ENCODE data around the gene MAGI2. TPM values are rescaled to one million over a fixed set of nuclear protein-coding genes. Genes with fewer than 3 reads are reported as not detected.
"Not testable (repeated sequence)": the region's sequence is repeated elsewhere in the genome, so short reads cannot be mapped to it uniquely, and the experiment has no call there.

Gene MAGI2
- total RNA-seq, 2 donors from 2014 or later = 0.05 to 0.09 TPM

DNA sequence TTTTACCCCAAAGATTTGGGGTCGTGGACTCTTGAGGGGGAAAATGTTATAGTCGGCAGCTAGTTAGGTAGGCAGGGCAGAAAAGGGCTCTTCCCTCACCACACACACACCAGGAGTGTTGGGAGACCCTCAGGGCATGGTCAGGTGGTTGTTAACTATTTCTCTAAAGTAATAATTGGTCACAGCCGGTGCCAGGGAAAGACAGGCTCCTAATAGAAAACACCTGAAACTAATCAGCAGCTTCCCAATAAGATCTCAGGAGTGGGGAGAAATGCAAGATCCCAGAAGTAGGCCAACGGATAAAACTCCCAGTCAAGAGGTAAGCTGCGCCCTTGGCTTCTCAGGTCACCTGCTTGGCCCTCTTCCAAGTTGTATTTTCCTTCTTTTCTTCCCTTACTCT is 1441.8 kb downstream of the MAGI2 start:
- Mint-ChIP-seq H3K9me3 (no peaks in the 10 kb centered on the region), H3K4me1 (no peaks in the 10 kb centered on the region), H3K4me3 (no peak overlapping the region), H3K27me3 (peaks cover 3% of the 10 kb centered on the region), H3K27ac (no peak overlapping the region), H3K36me3 (ENCODE audit: low read depth) (no peaks in the 10 kb centered on the region)
- no peak for ATAC-seq (replicated peaks)

DNA sequence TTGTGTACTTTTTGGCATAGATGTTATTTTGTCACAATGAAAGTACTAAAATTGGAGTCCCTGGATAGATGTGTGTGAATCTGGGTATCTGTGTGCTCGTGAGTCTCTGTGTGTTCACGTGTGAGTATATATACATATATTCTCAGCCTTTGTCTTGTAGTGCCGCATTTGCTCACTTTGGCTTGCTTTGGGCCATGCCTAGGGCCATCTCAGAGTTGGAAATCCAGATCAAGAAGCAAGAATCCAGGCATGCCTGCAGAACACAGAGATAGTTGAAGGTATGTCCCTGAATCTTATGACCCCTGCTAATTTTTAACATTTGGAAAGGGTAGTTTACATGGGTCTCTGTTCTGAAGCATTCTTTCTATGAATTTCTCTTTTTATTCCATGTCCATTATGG is 1446.2 kb downstream of the MAGI2 start:
- Mint-ChIP-seq H3K27me3 (peaks cover under 1% of the 10 kb centered on the region), H3K27ac (no peak overlapping the region), H3K4me1 (no peaks in the 10 kb centered on the region), H3K4me3 (no peak overlapping the region), H3K9me3 (no peaks in the 10 kb centered on the region), H3K36me3 (ENCODE audit: low read depth) (no peaks in the 10 kb centered on the region)
- ATAC-seq (replicated peaks) = no peak

DNA sequence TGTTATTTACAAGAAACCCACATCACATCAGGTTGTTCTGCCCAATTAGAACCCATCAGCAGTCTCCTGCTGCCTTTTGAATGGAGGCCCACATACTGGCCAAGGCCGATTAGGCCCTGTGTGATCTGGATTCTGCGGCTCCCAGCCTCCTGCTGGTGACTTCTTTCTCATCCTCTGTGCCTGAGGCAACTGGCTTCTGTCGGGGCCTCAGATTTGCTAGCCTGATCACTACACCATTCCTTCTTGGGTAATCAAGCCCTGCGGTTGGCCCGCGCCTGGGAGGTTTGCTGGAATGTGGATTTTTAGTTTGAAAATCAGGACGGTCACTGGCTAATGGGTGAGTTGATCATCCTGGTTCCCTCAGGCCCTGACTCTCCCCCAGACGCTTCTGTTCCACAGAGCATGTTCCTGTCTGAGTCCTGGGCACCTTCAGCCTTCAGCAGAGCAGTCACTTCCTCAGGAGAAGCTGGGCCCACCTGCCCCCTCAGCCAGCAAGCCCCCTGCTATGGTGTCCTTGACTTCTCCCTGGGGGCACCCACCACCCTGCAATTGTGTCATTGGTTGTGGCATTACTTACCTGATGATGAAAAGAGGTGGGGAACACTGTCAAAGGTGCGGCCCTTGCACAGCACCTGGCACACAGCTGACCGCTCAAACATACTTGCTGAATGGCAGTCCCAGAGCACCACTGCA is 1447.3 kb downstream of the MAGI2 start:
- H3K27ac Mint-ChIP-seq = no peak overlapping the region
- H3K27me3 Mint-ChIP-seq = no peaks in the 10 kb centered on the region
- no peaks in the 10 kb centered on the region for H3K36me3 Mint-ChIP-seq (ENCODE audit: low read depth)
- no peak overlapping the region for H3K4me3 Mint-ChIP-seq
- H3K4me1 Mint-ChIP-seq = no peaks in the 10 kb centered on the region
- no peak for ATAC-seq (replicated peaks)
- peaks cover 4% of the 10 kb centered on the region for H3K9me3 Mint-ChIP-seq

DNA sequence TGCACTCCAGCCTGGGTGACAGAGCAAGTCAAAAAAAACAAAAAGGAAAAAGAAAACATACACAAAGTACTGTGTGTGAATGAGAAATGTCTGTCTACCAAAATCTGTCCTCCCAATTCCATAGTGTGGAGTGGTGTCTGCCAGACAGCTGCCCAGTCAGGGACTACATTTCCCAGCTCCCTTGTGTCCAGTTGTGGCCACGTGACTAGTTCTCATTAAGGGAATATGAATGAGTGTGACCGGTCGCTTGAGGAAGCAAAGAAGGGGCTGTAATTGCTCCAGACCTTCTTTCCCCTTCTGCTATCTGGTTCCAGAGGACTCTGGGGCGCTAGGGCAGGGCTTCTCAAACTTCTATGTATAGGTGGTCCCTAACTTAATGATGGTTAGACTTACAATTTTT is 1450.8 kb downstream of the MAGI2 start:
- H3K27me3 Mint-ChIP-seq = no peaks in the 10 kb centered on the region
- no peak overlapping the region for H3K4me3 Mint-ChIP-seq
- H3K36me3 Mint-ChIP-seq (ENCODE audit: low read depth) = no peaks in the 10 kb centered on the region
- ATAC-seq (replicated peaks) = no peak
- H3K9me3 Mint-ChIP-seq = peaks cover 4% of the 10 kb centered on the region
- H3K27ac Mint-ChIP-seq = no peak overlapping the region
- H3K4me1 Mint-ChIP-seq = no peaks in the 10 kb centered on the region

DNA sequence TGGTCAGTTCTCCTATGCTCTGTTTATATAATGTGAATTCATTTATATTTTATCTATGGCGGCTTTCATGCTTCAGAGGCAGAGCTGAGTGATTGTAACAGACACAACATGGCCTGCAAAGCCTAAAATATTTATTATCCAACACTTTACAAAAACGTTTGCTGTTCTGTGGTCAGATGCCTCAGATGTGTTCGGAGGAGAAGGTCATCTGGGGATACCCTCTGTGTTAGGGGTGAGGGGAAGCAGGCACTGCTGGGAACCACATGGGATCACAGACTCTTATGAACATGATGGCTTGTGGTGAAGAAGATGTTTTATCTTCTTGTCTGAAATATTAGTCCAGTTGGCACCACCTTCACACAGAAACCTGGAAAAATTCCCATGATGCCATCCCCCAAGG is 1451.4 kb downstream of the MAGI2 start:
- no peaks in the 10 kb centered on the region for H3K4me1 Mint-ChIP-seq
- no peaks in the 10 kb centered on the region for H3K36me3 Mint-ChIP-seq (ENCODE audit: low read depth)
- no peak overlapping the region for H3K27ac Mint-ChIP-seq
- no peak for ATAC-seq (replicated peaks)
- H3K9me3 Mint-ChIP-seq = peaks cover 4% of the 10 kb centered on the region
- H3K4me3 Mint-ChIP-seq = no peak overlapping the region
- H3K27me3 Mint-ChIP-seq = no peaks in the 10 kb centered on the region

DNA sequence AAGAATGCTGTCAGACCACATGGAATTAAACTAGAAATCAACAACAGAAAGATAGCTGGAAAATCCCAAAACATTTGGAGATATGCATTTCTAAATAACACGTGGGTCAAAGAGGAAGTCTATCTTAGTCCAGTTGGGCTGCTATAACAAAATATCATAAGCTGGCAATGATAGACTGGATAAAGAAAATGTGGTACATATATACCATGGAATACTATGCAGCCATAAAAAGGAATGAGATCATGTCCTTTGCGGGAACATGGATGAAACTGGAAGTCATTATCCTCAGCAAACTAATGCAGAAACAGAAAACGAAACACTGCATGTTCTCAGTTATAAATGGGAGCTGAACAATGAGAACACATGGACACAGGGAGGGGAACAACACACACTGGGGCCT is 1454.3 kb downstream of the MAGI2 start:
- not testable (repeated sequence) for H3K27ac Mint-ChIP-seq; ATAC-seq (replicated peaks); H3K36me3 Mint-ChIP-seq (ENCODE audit: low read depth); H3K4me3 Mint-ChIP-seq; H3K9me3 Mint-ChIP-seq; H3K4me1 Mint-ChIP-seq; H3K27me3 Mint-ChIP-seq

DNA sequence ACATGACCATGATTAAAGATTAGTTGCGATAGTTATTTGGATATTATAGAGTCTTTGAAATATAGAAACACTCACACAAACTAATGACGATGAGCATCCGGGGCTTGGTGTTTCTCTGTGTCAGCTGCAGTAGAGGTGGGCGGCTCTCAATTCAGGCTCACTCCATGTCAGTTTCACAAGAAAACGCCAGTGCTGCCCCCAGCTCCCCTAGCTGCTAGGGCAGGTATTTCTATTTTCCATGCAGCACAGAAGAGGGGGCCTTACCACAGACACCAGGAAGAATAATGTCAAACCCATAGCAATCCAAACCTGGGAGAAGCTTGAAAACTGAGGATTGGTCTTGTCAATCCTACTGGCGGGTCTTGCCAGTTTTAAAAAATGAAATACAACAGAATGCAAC is 1457.8 kb downstream of the MAGI2 start:
- Mint-ChIP-seq H3K4me3 (no peak overlapping the region), H3K36me3 (ENCODE audit: low read depth) (no peaks in the 10 kb centered on the region), H3K9me3 (no peaks in the 10 kb centered on the region), H3K4me1 (no peaks in the 10 kb centered on the region), H3K27ac (no peak overlapping the region), H3K27me3 (no peaks in the 10 kb centered on the region)
- ATAC-seq (replicated peaks) = no peak

GRCh38 chr7:77993838-77994237 is 1459.6 kb downstream of the MAGI2 start:
- Mint-ChIP-seq H3K36me3 (ENCODE audit: low read depth) (no peaks in the 10 kb centered on the region), H3K27ac (no peak overlapping the region), H3K4me1 (no peaks in the 10 kb centered on the region), H3K9me3 (no peaks in the 10 kb centered on the region), H3K27me3 (no peaks in the 10 kb centered on the region), H3K4me3 (no peak overlapping the region)
- ATAC-seq (replicated peaks) = no peak

DNA sequence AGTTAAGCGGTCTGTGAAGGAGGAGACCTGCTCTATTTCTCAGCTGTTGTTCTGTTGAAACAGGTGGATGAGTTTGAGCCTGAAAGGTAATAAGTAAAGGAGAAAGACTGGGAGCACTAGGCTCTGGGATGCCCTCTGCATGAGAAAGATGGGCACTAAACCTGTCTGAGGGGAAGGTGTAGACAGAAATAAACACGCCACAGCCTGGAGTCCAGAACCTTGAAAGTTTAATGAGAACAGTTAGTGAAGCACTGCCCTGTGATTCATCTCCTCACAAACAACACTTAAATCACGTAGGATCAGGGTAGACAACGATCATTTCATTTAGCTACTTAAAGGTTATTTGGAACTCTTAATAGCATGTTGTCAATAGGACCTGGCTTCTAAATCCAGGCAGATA is 1461.8 kb downstream of the MAGI2 start:
- Mint-ChIP-seq H3K27ac (no peak overlapping the region), H3K4me1 (no peaks in the 10 kb centered on the region), H3K9me3 (no peaks in the 10 kb centered on the region), H3K4me3 (no peak overlapping the region), H3K36me3 (ENCODE audit: low read depth) (no peaks in the 10 kb centered on the region), H3K27me3 (peaks cover 5% of the 10 kb centered on the region)
- no peak for ATAC-seq (replicated peaks)

GRCh38 chr7:77989981-77990566 is 1463.4 kb downstream of the MAGI2 start:
- H3K36me3 Mint-ChIP-seq (ENCODE audit: low read depth) = no peaks in the 10 kb centered on the region
- no peaks in the 10 kb centered on the region for H3K4me1 Mint-ChIP-seq
- H3K9me3 Mint-ChIP-seq = no peaks in the 10 kb centered on the region
- H3K27me3 Mint-ChIP-seq = peaks cover 5% of the 10 kb centered on the region
- ATAC-seq (replicated peaks) = no peak
- no peak overlapping the region for H3K4me3 Mint-ChIP-seq
- no peak overlapping the region for H3K27ac Mint-ChIP-seq

DNA sequence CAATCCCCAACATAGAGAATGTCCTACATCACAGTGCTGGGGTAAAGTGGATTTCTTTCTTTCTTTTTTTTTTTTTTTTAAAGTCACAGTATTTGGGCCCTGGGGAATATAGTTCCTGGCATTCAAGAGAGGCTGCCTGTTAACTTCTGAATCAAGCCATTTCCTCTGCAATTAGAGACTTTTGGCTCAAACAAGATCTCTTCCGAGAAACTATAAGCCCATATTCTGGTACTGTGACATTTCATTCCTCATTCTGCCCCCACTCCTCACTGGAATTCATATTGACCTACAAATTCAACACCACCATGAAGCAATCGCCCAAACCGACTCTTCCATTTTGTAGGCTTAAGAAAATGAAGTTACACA is 1467.5 kb downstream of the MAGI2 start:
- no peak overlapping the region for H3K4me3 Mint-ChIP-seq
- no peaks in the 10 kb centered on the region for H3K9me3 Mint-ChIP-seq
- no peak for ATAC-seq (replicated peaks)
- H3K36me3 Mint-ChIP-seq (ENCODE audit: low read depth) = no peaks in the 10 kb centered on the region
- peaks cover 11% of the 10 kb centered on the region for H3K4me1 Mint-ChIP-seq
- peaks cover 5% of the 10 kb centered on the region for H3K27me3 Mint-ChIP-seq
- H3K27ac Mint-ChIP-seq = no peak overlapping the region

DNA sequence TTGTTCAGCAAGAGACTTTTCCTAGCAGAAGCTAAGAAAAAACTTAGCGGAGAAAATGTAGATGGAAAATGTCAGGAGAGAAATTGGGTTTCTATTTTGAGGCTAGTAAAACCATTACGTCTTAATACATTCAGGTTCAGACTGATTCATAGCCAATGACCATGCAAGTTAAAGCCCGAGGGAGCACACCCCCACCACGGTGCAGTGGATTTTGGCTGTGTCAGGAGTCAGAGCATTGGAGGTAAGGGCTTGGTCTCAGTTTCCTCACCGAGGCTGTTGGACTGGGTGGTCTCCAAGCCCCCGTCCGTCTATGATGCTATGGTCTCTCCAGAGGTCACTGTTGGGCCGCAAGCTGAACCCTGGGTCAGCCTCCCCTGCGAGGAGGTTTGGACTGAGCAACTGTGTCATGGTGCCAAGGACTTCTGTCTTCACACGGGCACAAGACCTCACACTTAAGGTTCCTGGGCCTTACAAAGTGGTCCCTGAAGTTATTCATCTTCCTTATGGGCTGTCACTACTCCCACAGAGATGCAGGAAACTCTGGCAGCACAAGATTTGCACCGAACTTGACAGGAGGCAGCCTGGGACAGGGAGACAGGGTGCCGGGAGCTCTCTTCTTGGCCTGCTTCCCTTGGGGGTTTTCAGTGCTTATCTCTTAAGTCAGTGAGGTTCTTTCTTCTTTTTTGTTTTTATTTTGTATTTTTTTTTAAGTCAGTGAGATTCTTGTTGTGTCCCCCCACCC is 1468.1 kb downstream of the MAGI2 start:
- no peak overlapping the region for H3K27ac Mint-ChIP-seq
- ATAC-seq (replicated peaks) = no peak
- peaks cover 11% of the 10 kb centered on the region for H3K4me1 Mint-ChIP-seq
- peaks cover 5% of the 10 kb centered on the region for H3K27me3 Mint-ChIP-seq
- no peak overlapping the region for H3K4me3 Mint-ChIP-seq
- H3K9me3 Mint-ChIP-seq = no peaks in the 10 kb centered on the region
- H3K36me3 Mint-ChIP-seq (ENCODE audit: low read depth) = no peaks in the 10 kb centered on the region

DNA sequence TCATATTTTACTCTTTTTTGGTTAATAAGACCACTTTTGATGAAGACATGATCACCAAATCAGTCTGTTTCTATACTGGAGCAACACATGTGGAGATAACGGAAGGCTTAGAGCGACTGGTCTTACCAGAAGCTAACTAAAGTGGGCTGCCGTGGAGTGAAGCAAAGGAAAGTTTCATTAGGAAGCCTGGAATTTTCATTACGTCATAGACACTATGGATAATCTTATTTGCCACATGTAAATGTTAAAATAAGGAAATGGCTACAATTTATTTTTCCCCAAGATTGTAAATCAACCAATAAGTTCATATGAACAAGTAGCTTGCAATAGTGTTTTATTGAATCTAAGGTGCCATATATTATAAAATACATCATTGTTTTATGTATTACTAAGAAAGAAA is 1469.5 kb downstream of the MAGI2 start:
- H3K4me3 Mint-ChIP-seq = no peak overlapping the region
- peaks cover 11% of the 10 kb centered on the region for H3K4me1 Mint-ChIP-seq
- H3K9me3 Mint-ChIP-seq = no peaks in the 10 kb centered on the region
- no peaks in the 10 kb centered on the region for H3K36me3 Mint-ChIP-seq (ENCODE audit: low read depth)
- no peak for ATAC-seq (replicated peaks)
- H3K27me3 Mint-ChIP-seq = peaks cover 5% of the 10 kb centered on the region
- no peak overlapping the region for H3K27ac Mint-ChIP-seq

GRCh38 chr7:77982926-77983550 is 1470.4 kb downstream of the MAGI2 start:
- Mint-ChIP-seq H3K27ac (peak overlapping the region; percentile 65), H3K4me1 (peaks cover 11% of the 10 kb centered on the region), H3K9me3 (no peaks in the 10 kb centered on the region), H3K36me3 (ENCODE audit: low read depth) (no peaks in the 10 kb centered on the region), H3K4me3 (peak overlapping the region; percentile 57), H3K27me3 (peaks cover 5% of the 10 kb centered on the region)
- ATAC-seq (replicated peaks) = peak; percentile 97

All from activated T-helper 17 cell treated with anti-CD3 and anti-CD28 coated beads, Interleukin-2, amount 50 U/mL, for 72 hours (primary cell).